A673 (cell line): ENCODE data around the gene OR2W3. TPM values are rescaled to one million over a fixed set of nuclear protein-coding genes. Genes with fewer than 3 reads are reported as not detected.

ENCODE experiments used
- BruUV-seq: library from RNA; stranded (reverse); fragments of 400-500 nt; replicated peaks from 2 replicates; lab custom pipeline; 2021; lab: Mats Ljungman, UMichigan
- CTCF ChIA-PET: fragments of 300-600 bp; sonication (Branson Sonifier 250); formaldehyde crosslinking; loops from one replicate; lab custom pipeline; 2022; ENCODE audit warnings: antibody characterized with exemption; lab: Charles Lee
- POLR2A ChIA-PET: fragments of 300-600 bp; sonication (Branson Sonifier 250); formaldehyde crosslinking; loops from one replicate; lab custom pipeline; 2022; ENCODE audit warnings: antibody characterized with exemption; ENCODE audit not compliant: low non-redundant PET; lab: Charles Lee
- DNase-seq: peaks from one replicate; pipeline ENCODE4 v3.0.0-alpha.2; 2015; ENCODE audit warnings: low spot score
- H3K27ac ChIP-seq: fragments of 200-600 bp; sonication (generic); 2 replicates; pipeline ENCODE4 v1.5.1; 2016; ENCODE audit warnings: mixed run types, low read depth, mild to moderate bottlenecking, mixed read lengths, antibody characterized with exemption, low read length; ENCODE audit not compliant: poor library complexity, severe bottlenecking
- H3K27me3 ChIP-seq: fragments of 200-600 bp; sonication (generic); replicated peaks from 2 replicates; pipeline ENCODE4 v1.6.1; 2017; ENCODE audit warnings: mixed run types, low read depth, mild to moderate bottlenecking, mixed read lengths, antibody characterized with exemption, low read length; ENCODE audit not compliant: insufficient read depth, poor library complexity
- H3K36me3 ChIP-seq: fragments of 200-600 bp; sonication (generic); 2 replicates; pipeline ENCODE4 v1.6.1; 2016; ENCODE audit warnings: mixed run types, mild to moderate bottlenecking, mixed read lengths, antibody characterized with exemption, low read length; ENCODE audit not compliant: insufficient read depth, poor library complexity, severe bottlenecking
- H3K4me1 ChIP-seq: fragments of 200-600 bp; sonication (generic); 2 replicates; pipeline ENCODE4 v1.6.1; 2017; ENCODE audit warnings: mixed run types, mild to moderate bottlenecking, mixed read lengths, antibody characterized with exemption, low read length; ENCODE audit not compliant: insufficient read depth, poor library complexity, severe bottlenecking
- H3K4me3 ChIP-seq: fragments of 200-600 bp; sonication (generic); 2 replicates; pipeline ENCODE4 v1.5.1; 2016; ENCODE audit warnings: low read depth, mixed run types, mild to moderate bottlenecking, mixed read lengths, low read length; ENCODE audit not compliant: poor library complexity, severe bottlenecking
- H3K9me3 ChIP-seq: fragments of 200-600 bp; sonication (generic); 2 replicates; pipeline ENCODE4 v1.6.1; 2016; ENCODE audit warnings: mixed run types, low read depth, mild to moderate bottlenecking, mixed read lengths, antibody characterized with exemption, low read length; ENCODE audit not compliant: poor library complexity, severe bottlenecking
- EZH2 ChIP-seq: fragments of 200-600 bp; sonication (generic); IDR thresholded peaks from 2 replicates; pipeline ENCODE4 v1.6.1; 2017; ENCODE audit warnings: borderline replicate concordance, low read depth, mild to moderate bottlenecking, mixed read lengths, antibody characterized with exemption, low read length; ENCODE audit not compliant: poor library complexity, severe bottlenecking
- intact Hi-C: fragments of 100-400 bp; cut with micrococcal nuclease; formaldehyde crosslinking; loops from one replicate; pipeline ENCODE4 v1.10.0; 2022; ENCODE audit not compliant: unreplicated experiment
- total RNA-seq: library from RNA; stranded (reverse); gene quantifications from 2 replicates; pipeline ENCODE4 v1.2.3, GENCODE V29; 2021
- TF ChIP-seq, protein P1 (sequence below): fragments of 300-800, 200-600 bp; sonication (generic); conservative IDR thresholded peaks from 2 replicates; pipeline ENCODE4 v1.5.1; 2017; ENCODE audit warnings: low read depth, mild to moderate bottlenecking, antibody characterized with exemption, low read length, moderate library complexity, mixed read lengths

OR2W3 gene
- total RNA-seq, 1 experiment from 2014 or later: not detected

DNA sequence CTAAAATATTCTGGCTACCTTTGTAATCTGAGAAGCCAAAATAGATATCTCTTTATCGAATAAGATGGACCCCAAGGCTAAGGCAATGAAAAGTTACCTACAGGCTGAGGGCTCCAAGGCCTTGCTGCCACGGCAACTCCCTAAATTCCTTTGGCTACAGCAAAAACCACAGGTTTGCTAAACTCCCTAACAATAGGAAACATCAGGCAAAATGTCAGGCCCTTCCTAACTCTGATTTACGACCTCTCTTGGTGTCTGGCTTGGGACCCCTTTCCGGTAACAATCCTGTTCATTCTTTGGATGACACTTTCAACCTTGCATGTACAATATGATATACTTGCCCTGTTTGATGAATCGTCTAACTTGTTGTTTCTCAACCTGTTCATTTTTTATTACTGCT is 13.4 kb downstream of the OR2W3 start:
- intact Hi-C loops: no loop called here
- CTCF ChIA-PET: no interaction called here
- Histone ChIP-seq H3K36me3 (no peaks in the 10 kb centered on the region), H3K4me1 (no peaks in the 10 kb centered on the region), H3K27me3 (no peaks in the 10 kb centered on the region), H3K4me3 (no peak overlapping the region), H3K9me3 (peaks cover 12% of the 10 kb centered on the region), H3K27ac (no peak overlapping the region)
- POLR2A ChIA-PET: no interaction called here
- TF ChIP-seq EZH2: no peak
- TF ChIP-seq, protein P1, sequence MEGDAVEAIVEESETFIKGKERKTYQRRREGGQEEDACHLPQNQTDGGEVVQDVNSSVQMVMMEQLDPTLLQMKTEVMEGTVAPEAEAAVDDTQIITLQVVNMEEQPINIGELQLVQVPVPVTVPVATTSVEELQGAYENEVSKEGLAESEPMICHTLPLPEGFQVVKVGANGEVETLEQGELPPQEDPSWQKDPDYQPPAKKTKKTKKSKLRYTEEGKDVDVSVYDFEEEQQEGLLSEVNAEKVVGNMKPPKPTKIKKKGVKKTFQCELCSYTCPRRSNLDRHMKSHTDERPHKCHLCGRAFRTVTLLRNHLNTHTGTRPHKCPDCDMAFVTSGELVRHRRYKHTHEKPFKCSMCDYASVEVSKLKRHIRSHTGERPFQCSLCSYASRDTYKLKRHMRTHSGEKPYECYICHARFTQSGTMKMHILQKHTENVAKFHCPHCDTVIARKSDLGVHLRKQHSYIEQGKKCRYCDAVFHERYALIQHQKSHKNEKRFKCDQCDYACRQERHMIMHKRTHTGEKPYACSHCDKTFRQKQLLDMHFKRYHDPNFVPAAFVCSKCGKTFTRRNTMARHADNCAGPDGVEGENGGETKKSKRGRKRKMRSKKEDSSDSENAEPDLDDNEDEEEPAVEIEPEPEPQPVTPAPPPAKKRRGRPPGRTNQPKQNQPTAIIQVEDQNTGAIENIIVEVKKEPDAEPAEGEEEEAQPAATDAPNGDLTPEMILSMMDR: no peak
- DNase-seq: no peak
- BruUV-seq: no TSS peak

- intact Hi-C loops: no loop called here
- peaks cover 9% of the 10 kb centered on the region for H3K9me3 ChIP-seq
- POLR2A ChIA-PET: no interaction called here
Measured at GRCh38 chr1:247913786-247914185, 18.4 kb downstream of the OR2W3 start.

DNA sequence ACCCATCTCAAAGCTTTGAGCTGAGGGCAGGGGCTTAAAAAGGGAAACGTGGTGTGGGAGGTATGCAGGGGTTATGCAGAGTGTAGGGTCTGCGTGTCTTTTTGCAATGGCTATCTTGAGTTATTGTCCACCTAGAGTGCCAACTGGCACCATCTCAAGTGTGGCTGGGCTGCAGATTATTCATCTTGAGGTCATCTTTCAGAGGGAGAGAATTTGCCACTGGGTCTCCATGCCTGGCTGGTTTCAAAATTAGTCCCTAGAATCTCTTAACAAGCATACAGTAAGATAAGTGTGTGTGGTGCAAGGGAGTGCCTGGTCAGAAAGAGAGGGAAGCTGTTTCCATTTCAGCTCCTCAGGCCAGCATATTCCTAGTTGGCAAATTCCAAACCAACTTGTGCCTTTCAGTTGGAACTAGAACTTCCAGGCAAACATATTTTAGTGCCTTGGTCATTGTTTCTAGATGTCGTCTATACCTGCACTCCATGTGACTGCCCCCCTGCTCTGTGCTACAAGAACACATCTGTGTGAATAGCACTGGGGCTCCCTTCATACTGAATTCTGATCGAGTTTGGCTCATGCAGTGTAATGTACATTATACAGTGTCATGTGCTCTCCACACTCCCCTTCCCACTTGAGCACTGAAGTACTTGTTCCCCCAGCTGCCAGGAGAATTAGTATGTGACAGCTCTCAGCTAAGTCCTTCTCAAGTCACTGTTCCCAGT is 19.7 kb downstream of the OR2W3 start:
- no TSS peak for BruUV-seq
- Histone ChIP-seq H3K27me3 (no peaks in the 10 kb centered on the region), H3K4me3 (no peak overlapping the region), H3K9me3 (peaks cover 8% of the 10 kb centered on the region), H3K4me1 (no peaks in the 10 kb centered on the region), H3K27ac (no peak overlapping the region), H3K36me3 (no peaks in the 10 kb centered on the region)
- CTCF ChIA-PET: no interaction called here
- POLR2A ChIA-PET: no interaction called here
- intact Hi-C loops: no loop called here
- DNase-seq: no peak
- no peak for TF ChIP-seq EZH2
- TF ChIP-seq, protein P1: no peak

More at GRCh38 chr1:247913786-247914185, 18.4 kb downstream of the OR2W3 start:
- Histone ChIP-seq H3K27ac (no peak overlapping the region), H3K4me3 (no peak overlapping the region), H3K27me3 (no peaks in the 10 kb centered on the region), H3K4me1 (no peaks in the 10 kb centered on the region), H3K36me3 (no peaks in the 10 kb centered on the region)
- no peak for TF ChIP-seq EZH2
- TF ChIP-seq, protein P1: no peak
- CTCF ChIA-PET: no interaction called here
- no peak for DNase-seq
- BruUV-seq: no TSS peak
